ENCODE results near the gene FGF2.
"Not testable (repeated sequence)": the region's sequence is repeated elsewhere in the genome, so short reads cannot be mapped to it uniquely, and the experiment has no call there.

FGF2 gene

GRCh38 chr4:122826553-122827257, at the start of gene FGF2:
Gene FGF2 (plus strand): TSS chr4:122826831. CDS start chr4:122827175, 344 bp downstream.
- DNase-seq (ENCODE audit: low read depth in 3 of 3): peak in 1 of 3 donors; percentile 16

- no peak for DNase-seq (ENCODE audit: low read depth in 3 of 3)
Measured at GRCh38 chr4:122776916-122777315, 49.7 kb upstream of the FGF2 start.

- no peak for DNase-seq (ENCODE audit: low read depth in 3 of 3)
Measured at GRCh38 chr4:122777846-122778673, 48.6 kb upstream of the FGF2 start.

GRCh38 chr4:122781486-122781885, 45.1 kb upstream of the FGF2 start:
- DNase-seq (ENCODE audit: low read depth in 3 of 3): no peak

GRCh38 chr4:122783301-122784215, 43.1 kb upstream of the FGF2 start:
- no peak for DNase-seq (ENCODE audit: low read depth in 3 of 3)

- DNase-seq (ENCODE audit: low read depth in 3 of 3): no peak
Measured at GRCh38 chr4:122784261-122784660, 42.4 kb upstream of the FGF2 start.

GRCh38 chr4:122785099-122785498, 41.5 kb upstream of the FGF2 start:
- DNase-seq (ENCODE audit: low read depth in 3 of 3): no peak

GRCh38 chr4:122786296-122786695, 40.3 kb upstream of the FGF2 start:
- peak in 1 of 3 donors; percentile 7 for DNase-seq (ENCODE audit: low read depth in 3 of 3)

- not testable (repeated sequence) for DNase-seq (ENCODE audit: low read depth in 3 of 3)
Measured at GRCh38 chr4:122786920-122787319, 39.7 kb upstream of the FGF2 start.

- DNase-seq (ENCODE audit: low read depth in 3 of 3): no peak
Measured at GRCh38 chr4:122787940-122788339, 38.7 kb upstream of the FGF2 start.

- no peak for DNase-seq (ENCODE audit: low read depth in 3 of 3)
Measured at GRCh38 chr4:122788935-122789334, 37.7 kb upstream of the FGF2 start.

- DNase-seq (ENCODE audit: low read depth in 3 of 3): no peak
Measured at GRCh38 chr4:122793811-122794210, 32.8 kb upstream of the FGF2 start.

- DNase-seq (ENCODE audit: low read depth in 3 of 3): no peak
Measured at GRCh38 chr4:122796801-122797404, 29.7 kb upstream of the FGF2 start.

- DNase-seq (ENCODE audit: low read depth in 3 of 3): no peak
Measured at GRCh38 chr4:122797405-122798094, 29.1 kb upstream of the FGF2 start.

- no peak for DNase-seq (ENCODE audit: low read depth in 3 of 3)
Measured at GRCh38 chr4:122798101-122798500, 28.5 kb upstream of the FGF2 start.

- DNase-seq (ENCODE audit: low read depth in 3 of 3): no peak
Measured at GRCh38 chr4:122798917-122799316, 27.7 kb upstream of the FGF2 start.

- no peak for DNase-seq (ENCODE audit: low read depth in 3 of 3)
Measured at GRCh38 chr4:122803788-122804208, 22.8 kb upstream of the FGF2 start.

GRCh38 chr4:122806981-122807679, 19.5 kb upstream of the FGF2 start:
- no peak for DNase-seq (ENCODE audit: low read depth in 3 of 3)

- no peak for DNase-seq (ENCODE audit: low read depth in 3 of 3)
Measured at GRCh38 chr4:122810669-122811068, 16.0 kb upstream of the FGF2 start.

- not testable (repeated sequence) for DNase-seq (ENCODE audit: low read depth in 3 of 3)
Measured at GRCh38 chr4:122811781-122812180, 14.8 kb upstream of the FGF2 start.

Data from stimulated activated CD4-positive, alpha-beta T cell treated with anti-CD3 and anti-CD28 coated beads, TNF-alpha, amount 100 ng/mL, for 48 hours (primary cell).